Right cardiac atrium (tissue), 5 donors: Measurements from ENCODE around the gene TXNDC2. TPM values are rescaled to one million over a fixed set of nuclear protein-coding genes. Genes with fewer than 3 reads are reported as not detected.
A peak's percentile ranks its signal among the peaks of the same experiment; 100 is the strongest.

ENCODE experiments used
- ATAC-seq, 2 donors: fragments of 200-7000 bp; cut with Tn5 transposase; one replicate each; pipeline versions ENCODE4 v1.8.0 to v1.9.1; 2020; ENCODE audit warnings: moderate library complexity in 2 of 2, mild to moderate bottlenecking in 1 of 2
- DNase-seq, 3 donors: peaks; one replicate each; pipeline ENCODE4 v3.0.0-alpha.2; 2020
- H3K27ac ChIP-seq: one replicate; pipeline ENCODE4 v1.5.1; 2013; ENCODE audit warnings: mild to moderate bottlenecking, low read length, control low read depth, moderate library complexity
- H3K27me3 ChIP-seq: one replicate; pipeline ENCODE4 v1.6.1; 2013; ENCODE audit not compliant: control insufficient read depth, insufficient read depth
- H3K4me1 ChIP-seq: one replicate; pipeline ENCODE4 v1.6.1; 2013; ENCODE audit warnings: low read length; ENCODE audit not compliant: control insufficient read depth, insufficient read depth
- H3K4me3 ChIP-seq: one replicate; pipeline ENCODE4 v1.5.1; 2013; ENCODE audit warnings: low read length, control low read depth
- H3K9me3 ChIP-seq: one replicate; pipeline ENCODE4 v1.6.1; 2013; ENCODE audit warnings: low read length; ENCODE audit not compliant: control insufficient read depth
- WGBS: extraction: QIAGEN DNeasy Blood & Tissue Kit; methylation state at CpG from one replicate; pipeline ENCODE4 v1.1.7; 2013; 5-methylcytosine and 5-hydroxymethylcytosine counted together
- intact Hi-C, 4 donors: fragments of 100-400 bp; cut with DNase I; formaldehyde crosslinking; loops; one replicate each; pipeline versions ENCODE4 v1.11.0 to v1.14.0; 2022 to 2023
- long read RNA-seq, 4 donors: library from polyadenylated mRNA; unstranded; transcript quantifications; one replicate each; pipeline ENCODE4 v2.0.0, GENCODE V29; 2020 to 2021
- polyA plus RNA-seq: library from polyadenylated mRNA; stranded (reverse); fragments of 200-250 nt; gene quantifications from one replicate; pipeline ENCODE4 v1.2.3, GENCODE V29; 2013
- total RNA-seq, 4 donors: library from RNA; stranded (reverse); fragmentation: NEBNext Ultra II Directional; extraction: Animal tissue kit (Norgen Biotek cat#: 25700); gene quantifications; one replicate each; pipeline ENCODE4 v1.2.1, GENCODE V29; 2021
- donor health status: healthy with polysubstance abuse.
- donor health status: DM: no; HTN: yes; CAD: no.
- donor health status: DM: no; HTN: no; CAD: no.
- donor health status: DM: no; HTN: yes; CAD: no; lungs with severe emphysema.
- donor health status: DM: yes; HTN: yes; CAD: no.

TXNDC2 gene
- total RNA-seq (under 1 TPM in 2 of 4 donors, not detected in 2; 0.23 to 0.42 TPM), polyA plus RNA-seq (not detected)
- long read RNA-seq, donor 1 = 0 reads
- long read RNA-seq, donor 2 = 0 reads
- long read RNA-seq, donor 3 = 0 reads
- long read RNA-seq, donor 4 = 0 reads

GRCh38 chr18:9885170-9886004, at the start of gene TXNDC2:
TSS of gene TXNDC2 (plus strand) at chr18:9885973. CDS start at chr18:9886681, 708 bp downstream.
- DNase-seq (no peak), ATAC-seq (no peak)
- H3K4me1 ChIP-seq = no peaks in the 10 kb centered on the region
- H3K4me3 ChIP-seq = no peak within 1 kb of the TSS
- H3K27ac ChIP-seq = no peak within 1 kb of the TSS
- H3K9me3 ChIP-seq = no peaks in the 10 kb centered on the region
- H3K27me3 ChIP-seq = no peaks in the 10 kb centered on the region
- WGBS = 95% methylated on average over 8 of the region's 8 CpGs
- intact Hi-C loops = no loop called here

GRCh38 chr18:9838144-9838877, 47.5 kb upstream of the TXNDC2 start:
- DNase-seq = peak in 2 of 3 donors; percentile 64
- peak; percentile 81 to 88 for ATAC-seq
- intact Hi-C loops = no loop called here

GRCh38 chr18:9839211-9839610, 46.6 kb upstream of the TXNDC2 start:
- peak overlapping the region; percentile 57 for H3K27ac ChIP-seq
- peaks cover 14% of the 10 kb centered on the region for H3K4me1 ChIP-seq
- 95% methylated on average over 8 of the region's 8 CpGs for WGBS
- DNase-seq (no peak), ATAC-seq (no peak)
- no peaks in the 10 kb centered on the region for H3K27me3 ChIP-seq
- H3K9me3 ChIP-seq = no peaks in the 10 kb centered on the region
- no peak overlapping the region for H3K4me3 ChIP-seq
- intact Hi-C loops = no loop called here

More at GRCh38 chr18:9838144-9838877, 47.5 kb upstream of the TXNDC2 start:
- peaks cover 14% of the 10 kb centered on the region for H3K4me1 ChIP-seq
- H3K27me3 ChIP-seq = no peaks in the 10 kb centered on the region
- peak overlapping the region; percentile 57 for H3K27ac ChIP-seq
- H3K9me3 ChIP-seq = no peaks in the 10 kb centered on the region
- H3K4me3 ChIP-seq = no peak overlapping the region
- WGBS = 67% methylated on average over 10 of the region's 10 CpGs

GRCh38 chr18:9839853-9840252, 45.9 kb upstream of the TXNDC2 start:
- H3K9me3 ChIP-seq = no peaks in the 10 kb centered on the region
- peak in 1 of 3 donors; percentile 23 for DNase-seq
- 83% methylated on average over 10 of the region's 10 CpGs for WGBS
- intact Hi-C loops = no loop called here
- no peak overlapping the region for H3K27ac ChIP-seq
- H3K4me3 ChIP-seq = no peak overlapping the region
- no peak for ATAC-seq
- H3K27me3 ChIP-seq = no peaks in the 10 kb centered on the region
- peaks cover 14% of the 10 kb centered on the region for H3K4me1 ChIP-seq

DNA sequence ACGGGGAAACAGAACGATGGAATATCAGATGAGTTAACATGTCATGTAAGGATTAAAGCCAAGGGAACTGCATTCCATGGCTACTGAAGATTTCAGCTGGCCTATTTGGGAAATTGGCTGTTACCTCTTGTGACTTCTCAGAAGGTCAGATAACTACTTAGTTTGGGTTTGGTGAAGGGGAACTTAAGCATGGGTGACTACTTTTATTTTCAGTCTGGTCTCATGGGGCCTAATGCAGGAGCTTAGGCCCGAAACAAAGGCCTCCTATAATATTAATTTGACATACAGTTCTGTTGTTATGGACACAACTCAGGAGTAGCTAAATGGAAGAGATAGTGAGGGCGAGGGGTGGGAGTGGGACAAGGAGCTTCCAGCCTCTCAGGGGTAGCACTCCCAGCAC, 44.0 kb upstream of the TXNDC2 start:
- ATAC-seq (no peak), DNase-seq (no peak)
- intact Hi-C loops = no loop called here
- H3K27me3 ChIP-seq = no peaks in the 10 kb centered on the region
- 58% methylated on average over 4 of the region's 4 CpGs for WGBS
- peak overlapping the region; percentile 38 for H3K27ac ChIP-seq
- H3K4me3 ChIP-seq = no peak overlapping the region
- no peaks in the 10 kb centered on the region for H3K9me3 ChIP-seq
- peaks cover 20% of the 10 kb centered on the region for H3K4me1 ChIP-seq

DNA sequence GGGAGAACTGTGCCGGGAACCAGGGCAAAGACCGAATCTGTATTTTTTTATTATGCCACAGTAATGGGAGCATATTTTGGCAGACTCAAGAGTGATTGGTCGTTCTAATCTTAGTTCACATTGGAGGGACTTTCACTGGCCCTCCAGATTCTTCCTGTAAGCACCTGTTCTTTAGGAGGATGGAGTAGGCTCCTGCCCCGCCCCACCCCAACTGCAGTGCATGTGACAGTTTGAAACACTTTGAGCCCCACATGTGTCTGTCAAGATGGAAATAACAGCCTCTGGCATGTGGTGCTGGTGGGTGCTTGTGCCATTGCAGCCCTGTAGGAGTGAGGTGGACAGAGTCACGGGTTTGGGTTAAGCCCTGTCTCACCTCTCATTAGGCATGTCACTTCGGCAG, 43.3 kb upstream of the TXNDC2 start:
- no peak for DNase-seq
- no peak overlapping the region for H3K4me3 ChIP-seq
- peaks cover 22% of the 10 kb centered on the region for H3K4me1 ChIP-seq
- intact Hi-C loops = no loop called here
- H3K9me3 ChIP-seq = no peaks in the 10 kb centered on the region
- no peak overlapping the region for H3K27ac ChIP-seq
- WGBS = 98% methylated on average over 6 of the region's 6 CpGs
- no peak for ATAC-seq
- H3K27me3 ChIP-seq = no peaks in the 10 kb centered on the region

DNA sequence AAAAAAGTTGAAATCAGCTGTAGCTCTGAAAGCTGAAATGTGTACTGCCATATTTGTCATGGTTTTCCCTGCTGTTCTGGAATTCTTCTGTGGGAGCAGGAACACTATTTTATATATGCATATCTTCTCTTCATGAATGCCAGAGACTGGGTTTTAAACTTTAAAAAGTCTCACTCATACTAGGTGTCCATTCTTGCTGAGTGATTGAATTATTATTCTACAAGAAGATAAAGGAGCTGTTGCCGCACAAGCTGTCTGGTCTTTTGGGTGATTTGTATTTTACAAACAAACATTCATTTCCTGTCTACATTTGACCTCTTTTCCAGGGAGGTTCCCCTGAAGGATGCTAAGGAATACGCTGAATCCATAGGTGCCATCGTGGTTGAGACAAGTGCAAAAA, 40.5 kb upstream of the TXNDC2 start:
- Histone ChIP-seq H3K9me3 (no peaks in the 10 kb centered on the region), H3K4me1 (peaks cover 17% of the 10 kb centered on the region), H3K4me3 (no peak overlapping the region), H3K27me3 (no peaks in the 10 kb centered on the region), H3K27ac (no peak overlapping the region)
- no peak for DNase-seq
- no peak for ATAC-seq
- WGBS = 67% methylated on average over 3 of the region's 3 CpGs
- intact Hi-C loops = no loop called here

- peaks cover 17% of the 10 kb centered on the region for H3K4me1 ChIP-seq
- intact Hi-C loops = no loop called here
- DNase-seq = peak in 1 of 3 donors; percentile 47
- H3K27ac ChIP-seq = peak overlapping the region; percentile 80
- peak; percentile 72 to 77 for ATAC-seq
- no peak overlapping the region for H3K4me3 ChIP-seq
- 15% methylated on average over 10 of the region's 10 CpGs for WGBS
- no peaks in the 10 kb centered on the region for H3K9me3 ChIP-seq
- no peaks in the 10 kb centered on the region for H3K27me3 ChIP-seq
Observed at GRCh38 chr18:9846162-9846925, 39.4 kb upstream of the TXNDC2 start.

- Histone ChIP-seq H3K4me3 (no peak overlapping the region), H3K27ac (no peak overlapping the region), H3K27me3 (no peaks in the 10 kb centered on the region), H3K9me3 (no peaks in the 10 kb centered on the region), H3K4me1 (peaks cover 8% of the 10 kb centered on the region)
- no peak for DNase-seq
- intact Hi-C loops = no loop called here
- 88% methylated on average over 5 of the region's 5 CpGs for WGBS
- ATAC-seq = no peak
Observed at GRCh38 chr18:9848170-9848879, 37.4 kb upstream of the TXNDC2 start.
